Tibial nerve (tissue), 3 donors: ENCODE results near the gene KRT16.

Experiments used
- CTCF ChIP-seq, 5 experiments: fragments of 200-600 bp in 3 of 5; fragments of 450-650 bp in 2 of 5; sonication (generic) in 3 of 5; IDR thresholded peaks; one replicate each; pipeline ENCODE4 v1.5.1; 2016 to 2019; ENCODE audit warnings: antibody characterized with exemption in 5 of 5, mild to moderate bottlenecking in 3 of 5, moderate library complexity in 2 of 5
- POLR2A ChIP-seq, 2 donors: fragments of 450-650 bp; IDR thresholded peaks; one replicate each; pipeline ENCODE4 v1.6.1; 2017; ENCODE audit warnings: antibody characterized with exemption in 2 of 2, mild to moderate bottlenecking in 2 of 2, moderate library complexity in 2 of 2

GRCh38 chr17:41565338-41565737, 47.2 kb downstream of the KRT16 start:
- TF ChIP-seq POLR2A (IDR thresholded peaks at IDR 0.05) = no peak
- no peak for TF ChIP-seq CTCF (IDR thresholded peaks at IDR 0.05)
